B cell (primary cell): ENCODE measurements around the gene LTA4H. TPM values are rescaled to one million over a fixed set of nuclear protein-coding genes. Genes with fewer than 3 reads are reported as not detected.

Experiments used
- ATAC-seq: fragments of 200-7000 bp; cut with Tn5 transposase; one replicate; pipeline ENCODE4 v1.10.0; 2021; ENCODE audit warnings: low read depth, mild to moderate bottlenecking, moderate number of reproducible peaks, moderate library complexity
- CTCF ChIA-PET: fragments of 350-600 bp; sonication (Branson Sonifier 250); formaldehyde crosslinking; loops from one replicate; lab custom pipeline; 2021; ENCODE audit warnings: antibody characterized with exemption, inconsistent platforms; lab: Charles Lee
- POLR2A ChIA-PET: fragments of 350-600 bp; sonication (Branson Sonifier 250); formaldehyde crosslinking; loops from one replicate; lab custom pipeline; 2021; ENCODE audit warnings: antibody characterized with exemption; lab: Charles Lee
- DNase-seq: peaks from one replicate; pipeline ENCODE4 v3.0.0; 2013
- H2AFZ ChIP-seq: 2 replicates; pipeline ENCODE4 v1.6.1; 2012; ENCODE audit warnings: mild to moderate bottlenecking, low read depth, low read length; ENCODE audit not compliant: insufficient read depth, poor library complexity, severe bottlenecking
- H3K27ac ChIP-seq, 2 donors: 1 replicate in 1 of 2; 2 replicates in 1 of 2; pipeline ENCODE4 v1.5.1; 2012 to 2013; ENCODE audit warnings: low read length in 2 of 2, mild to moderate bottlenecking in 2 of 2, moderate library complexity in 1 of 2
- H3K27me3 ChIP-seq, 4 experiments: fragments of 200-600 bp in 1 of 4; sonication (generic) in 1 of 4; replicated peaks in 1 of 4; 1 replicate in 2 of 4; 2 replicates in 2 of 4; pipeline versions ENCODE4 v1.6.1 to v1.7.0; 2013 to 2016; ENCODE audit warnings: low read length in 3 of 4, mild to moderate bottlenecking in 2 of 4, mixed read lengths in 1 of 4, moderate library complexity in 1 of 4; ENCODE audit not compliant: insufficient read depth in 4 of 4, control insufficient read depth in 3 of 4; ENCODE audit errors: control extremely low read depth in 1 of 4
- H3K36me3 ChIP-seq, 2 experiments: replicated peaks in 1 of 2; 1 replicate in 1 of 2; 2 replicates in 1 of 2; pipeline versions ENCODE4 v1.6.1 to v1.7.1; 2013; ENCODE audit warnings: low read length in 1 of 2; ENCODE audit not compliant: insufficient read depth in 2 of 2, control insufficient read depth in 1 of 2; ENCODE audit errors: control extremely low read depth in 1 of 2, extremely low read depth in 1 of 2
- H3K4me1 ChIP-seq, 2 donors: fragments of 200-600 bp in 1 of 2; sonication (generic) in 1 of 2; 1 replicate in 1 of 2; 2 replicates in 1 of 2; pipeline versions ENCODE4 v1.5.1 to v1.6.1; 2013 to 2017; ENCODE audit warnings: low read length in 2 of 2; ENCODE audit not compliant: control insufficient read depth in 2 of 2, insufficient read depth in 2 of 2
- H3K4me2 ChIP-seq: replicated peaks from 2 replicates; pipeline ENCODE3; 2012; ENCODE audit warnings: mild to moderate bottlenecking, low read depth, low read length; ENCODE audit not compliant: poor library complexity, severe bottlenecking
- H3K4me3 ChIP-seq, 5 experiments: fragments of 200-600 bp in 1 of 5; sonication (generic) in 1 of 5; 1 replicate in 3 of 5; 2 replicates in 2 of 5; pipeline versions ENCODE4 v1.5.1 to v1.7.0; 2011 to 2016; ENCODE audit warnings: low read length in 4 of 5, mild to moderate bottlenecking in 4 of 5, low read depth in 2 of 5, control low read depth in 1 of 5, moderate library complexity in 1 of 5; ENCODE audit not compliant: insufficient read depth in 1 of 5; ENCODE audit errors: control extremely low read depth in 1 of 5, extremely low read depth in 1 of 5
- H3K79me2 ChIP-seq: fragments of 200-600 bp; sonication (generic); one replicate; pipeline ENCODE4 v1.6.0; 2016; ENCODE audit warnings: low read length; ENCODE audit not compliant: control insufficient read depth, insufficient read depth
- H3K9ac ChIP-seq: fragments of 200-600 bp; sonication (generic); 2 replicates; pipeline ENCODE4 v1.6.1; 2017; ENCODE audit warnings: mild to moderate bottlenecking, low read length, moderate library complexity
- H3K9me3 ChIP-seq, 3 donors: one replicate each; pipeline versions ENCODE4 v1.6.1 to v1.7.1; 2013; ENCODE audit warnings: low read length in 2 of 3; ENCODE audit not compliant: control insufficient read depth in 2 of 3, insufficient read depth in 1 of 3; ENCODE audit errors: control extremely low read depth in 1 of 3
- H4K20me1 ChIP-seq: 2 replicates; pipeline ENCODE4 v1.6.0; 2012; ENCODE audit warnings: mild to moderate bottlenecking, low read length; ENCODE audit not compliant: insufficient read depth, control insufficient read depth, poor library complexity, severe bottlenecking
- H3K27ac Mint-ChIP-seq: one replicate; pipeline ENCODE4 v1.8.0; 2021; ENCODE audit warnings: mixed read lengths
- H3K27me3 Mint-ChIP-seq: one replicate; pipeline ENCODE4 v1.8.0; 2021; ENCODE audit warnings: mixed read lengths
- H3K4me1 Mint-ChIP-seq: one replicate; pipeline ENCODE4 v1.8.0; 2021; ENCODE audit warnings: mixed read lengths
- H3K4me3 Mint-ChIP-seq: one replicate; pipeline ENCODE4 v1.8.0; 2021; ENCODE audit warnings: mixed read lengths
- H3K9me3 Mint-ChIP-seq: one replicate; pipeline ENCODE4 v1.8.0; 2022; ENCODE audit warnings: mixed read lengths; ENCODE audit not compliant: insufficient read depth
- CTCF ChIP-seq: fragments of 200-600 bp; IDR thresholded peaks from one replicate; pipeline ENCODE4 v1.8.0; 2022; ENCODE audit warnings: antibody characterized with exemption, mild to moderate bottlenecking
- EZH2 ChIP-seq: IDR thresholded peaks from 2 replicates; pipeline ENCODE4 v1.6.1; 2012; ENCODE audit warnings: borderline replicate concordance, low read depth, mild to moderate bottlenecking, moderate library complexity, low read length; ENCODE audit not compliant: insufficient read depth, poor library complexity, severe bottlenecking
- WGBS: methylation state at CpG from one replicate; pipeline ENCODE4 v1.1.5; 2013; ENCODE audit warnings: missing lambda C conversion rate; ENCODE audit not compliant: insufficient coverage; 5-methylcytosine and 5-hydroxymethylcytosine counted together
- intact Hi-C: fragments of 100-400 bp; cut with micrococcal nuclease; formaldehyde crosslinking; loops from one replicate; pipeline ENCODE4 v1.10.0; 2022
- polyA plus RNA-seq: library from polyadenylated mRNA; depleted of rRNA; stranded (reverse); fragments of >200 nt; gene quantifications from 2 replicates; pipeline ENCODE4 v1.2.3, GENCODE V29; 2012
- total RNA-seq, 2 donors: library from RNA; stranded (reverse); fragments of 120-200 nt in 1 of 2; gene quantifications; 1 replicate in 1 of 2; 2 replicates in 1 of 2; pipeline versions ENCODE4 v1.2.3 to v1.2.4, GENCODE V29; 2013 to 2022

Gene LTA4H
- total and polyA plus RNA-seq, 2 donors (not counting 1 experiment from before 2014, with no cell fraction given): 153 to 167 TPM

GRCh38 chr12:96039516-96039915, 4.1 kb upstream of the LTA4H start:
- CTCF ChIA-PET: interaction anchor here (0.7 to 0.8 kb wide), 2 partner anchors 153 to 169 kb away, joined by 3 read pairs; no protein-coding TSS in a partner anchor
- Histone ChIP-seq H3K27me3 (no peaks in the 10 kb centered on the region), H3K79me2 (peaks cover 9% of the 10 kb centered on the region), H3K4me1 (peaks cover 29 to 43% of the 10 kb centered on the region in 2 donors), H3K27ac (no peak overlapping the region), H3K36me3 (no peaks in the 10 kb centered on the region), H3K4me3 (no peak overlapping the region), H4K20me1 (peaks cover 4% of the 10 kb centered on the region), H3K9ac (no peak overlapping the region), H3K4me2 (no peak overlapping the region), H3K9me3 (peaks cover 0 to 23% (median 9%) of the 10 kb centered on the region in 3 donors), H2AFZ (no peak overlapping the region)
- no peak for ATAC-seq
- WGBS: no CpG with 5 or more reads among the region's 3 CpGs
- intact Hi-C loops: loop anchor here (5.0 to 10.0 kb wide), 4 partner anchors 158 to 822 kb away; partner anchors contain the start of genes CFAP54, FGD6 and VEZT
- H3K9me3 Mint-ChIP-seq: no peaks in the 10 kb centered on the region
- no peak for TF ChIP-seq EZH2
- TF ChIP-seq CTCF: no peak
- H3K27ac Mint-ChIP-seq: no peak overlapping the region
- H3K4me3 Mint-ChIP-seq: no peak overlapping the region
- peaks cover 14% of the 10 kb centered on the region for H3K4me1 Mint-ChIP-seq
- POLR2A ChIA-PET: no interaction called here
- DNase-seq: no peak
- no peaks in the 10 kb centered on the region for H3K27me3 Mint-ChIP-seq

GRCh38 chr12:96036765-96037455, 1.5 kb upstream of the LTA4H start:
- WGBS: 93% methylated on average over 6 of the region's 8 CpGs
- Histone ChIP-seq H3K4me2 (peak overlapping the region; percentile 43), H4K20me1 (peaks cover 13% of the 10 kb centered on the region), H3K27ac (peak overlapping the region; percentile 52 to 69), H3K79me2 (peaks cover 35% of the 10 kb centered on the region), H3K4me3 (peak overlapping the region in 2 of 5 experiments; percentile 3 to 16), H3K9me3 (peaks cover 0 to 23% (median 9%) of the 10 kb centered on the region in 3 donors), H2AFZ (peak overlapping the region; percentile 41), H3K9ac (no peak overlapping the region), H3K36me3 (no peaks in the 10 kb centered on the region), H3K4me1 (peaks cover 33 to 41% of the 10 kb centered on the region in 2 donors), H3K27me3 (no peaks in the 10 kb centered on the region)
- intact Hi-C loops: loop anchor here (1.0 to 10.0 kb wide), 5 partner anchors 8 to 820 kb away; partner anchors contain the start of genes CFAP54, FGD6 and VEZT
- ChIA-PET CTCF (interaction anchor here (1.0 to 1.8 kb wide), 4 partner anchors 16 to 480 kb away, joined by 3 to 12 read pairs (median 4); no protein-coding TSS in a partner anchor), POLR2A (interaction anchor here (0.9 to 1.8 kb wide), 3 partner anchors 8 to 178 kb away, joined by 5 to 10 read pairs (median 5); no protein-coding TSS in a partner anchor)
- Mint-ChIP-seq H3K4me1 (peaks cover 12% of the 10 kb centered on the region), H3K4me3 (no peak overlapping the region), H3K27me3 (no peaks in the 10 kb centered on the region), H3K9me3 (no peaks in the 10 kb centered on the region), H3K27ac (no peak overlapping the region)
- ATAC-seq (no peak), DNase-seq (peak; percentile 37)
- TF ChIP-seq EZH2 (no peak), CTCF (no peak)
